ENCODE results near the gene ZC3H12D.

ZC3H12D gene

GRCh38 chr6:149474108-149474935, 10.5 kb downstream of the ZC3H12D start:
- Mint-ChIP-seq H3K4me1 (peaks cover 19% of the 10 kb centered on the region), H3K27me3 (ENCODE audit: low read depth, poor library complexity) (peaks cover 3% of the 10 kb centered on the region), H3K9me3 (no peaks in the 10 kb centered on the region), H3K36me3 (ENCODE audit: low read depth) (no peaks in the 10 kb centered on the region), H3K4me3 (no peak overlapping the region), H3K27ac (no peak overlapping the region)
- TF ChIP-seq CTCF (IDR thresholded peaks at IDR 0.05): no peak
- DNase-seq: no peak

GRCh38 chr6:149473080-149474052, 11.4 kb downstream of the ZC3H12D start:
- no peaks in the 10 kb centered on the region for H3K36me3 Mint-ChIP-seq (ENCODE audit: low read depth)
- no peak for DNase-seq
- no peak overlapping the region for H3K4me3 Mint-ChIP-seq
- H3K4me1 Mint-ChIP-seq: peaks cover 24% of the 10 kb centered on the region
- H3K27me3 Mint-ChIP-seq (ENCODE audit: low read depth, poor library complexity): peaks cover 4% of the 10 kb centered on the region
- no peak for TF ChIP-seq CTCF (IDR thresholded peaks at IDR 0.05)
- peak overlapping the region; percentile 77 for H3K27ac Mint-ChIP-seq
- no peaks in the 10 kb centered on the region for H3K9me3 Mint-ChIP-seq

- H3K9me3 Mint-ChIP-seq: no peaks in the 10 kb centered on the region
- no peak overlapping the region for H3K4me3 Mint-ChIP-seq
- H3K36me3 Mint-ChIP-seq (ENCODE audit: low read depth): no peaks in the 10 kb centered on the region
- peaks cover 32% of the 10 kb centered on the region for H3K4me1 Mint-ChIP-seq
- TF ChIP-seq CTCF (IDR thresholded peaks at IDR 0.05): no peak
- no peak overlapping the region for H3K27ac Mint-ChIP-seq
- H3K27me3 Mint-ChIP-seq (ENCODE audit: low read depth, poor library complexity): peaks cover 7% of the 10 kb centered on the region
- DNase-seq: no peak
Measured at GRCh38 chr6:149472241-149472640, 12.6 kb downstream of the ZC3H12D start.

GRCh38 chr6:149471801-149472200, 13.0 kb downstream of the ZC3H12D start:
- Mint-ChIP-seq H3K4me3 (no peak overlapping the region), H3K36me3 (ENCODE audit: low read depth) (no peaks in the 10 kb centered on the region), H3K27me3 (ENCODE audit: low read depth, poor library complexity) (peaks cover 7% of the 10 kb centered on the region), H3K4me1 (peaks cover 32% of the 10 kb centered on the region), H3K27ac (no peak overlapping the region), H3K9me3 (no peaks in the 10 kb centered on the region)
- DNase-seq: no peak
- TF ChIP-seq CTCF (IDR thresholded peaks at IDR 0.05): no peak

GRCh38 chr6:149470948-149471347, 13.9 kb downstream of the ZC3H12D start:
- no peak for TF ChIP-seq CTCF (IDR thresholded peaks at IDR 0.05)
- DNase-seq: no peak
- no peaks in the 10 kb centered on the region for H3K9me3 Mint-ChIP-seq
- no peak overlapping the region for H3K27ac Mint-ChIP-seq
- peaks cover 4% of the 10 kb centered on the region for H3K27me3 Mint-ChIP-seq (ENCODE audit: low read depth, poor library complexity)
- H3K4me3 Mint-ChIP-seq: no peak overlapping the region
- H3K4me1 Mint-ChIP-seq: peaks cover 39% of the 10 kb centered on the region
- H3K36me3 Mint-ChIP-seq (ENCODE audit: low read depth): no peaks in the 10 kb centered on the region

Data from nephron progenitor cell (in vitro differentiated cells).